Kidney epithelial cell (primary cell): Measurements from ENCODE around the gene PLS3. TPM values are rescaled to one million over a fixed set of nuclear protein-coding genes. Genes with fewer than 3 reads are reported as not detected.

Experiments used
- DNase-seq: peaks from one replicate; pipeline ENCODE4 v3.0.0-alpha.2; 2010; ENCODE audit warnings: low read depth
- H3K27me3 ChIP-seq: 2 replicates; pipeline ENCODE4 v1.6.0; 2011; ENCODE audit warnings: low read length; ENCODE audit not compliant: control insufficient read depth, insufficient read depth
- H3K36me3 ChIP-seq: 2 replicates; pipeline ENCODE4 v1.5.1; 2011; ENCODE audit warnings: low read length; ENCODE audit not compliant: control insufficient read depth, insufficient read depth
- H3K4me3 ChIP-seq: 2 replicates; pipeline ENCODE4 v1.5.1; 2011; ENCODE audit warnings: low read depth, mild to moderate bottlenecking, control low read depth, low read length
- CTCF ChIP-seq: IDR thresholded peaks from 2 replicates; pipeline ENCODE4 v1.5.1; 2011; ENCODE audit warnings: mild to moderate bottlenecking, moderate library complexity, low read length, control low read depth, inconsistent platforms; ENCODE audit not compliant: insufficient read depth, poor library complexity, severe bottlenecking
- total RNA-seq: library from RNA; depleted of rRNA; stranded (reverse); fragments of >200 nt; gene quantifications from 2 replicates; pipeline ENCODE4 v1.2.3, GENCODE V29; 2015

Gene PLS3
- total RNA-seq, 1 donor from 2014 or later = 79.6 TPM

- DNase-seq = no peak
- no peak for TF ChIP-seq CTCF
Observed at GRCh38 chrX:115561605-115562479, 868 bp downstream of the PLS3 start.

GRCh38 chrX:115562480-115562847 lies 1.5 kb downstream of the PLS3 start:
- no peak for TF ChIP-seq CTCF
- Histone ChIP-seq H3K27me3 (peaks cover 17% of the 10 kb centered on the region), H3K36me3 (no peaks in the 10 kb centered on the region), H3K4me3 (peak overlapping the region; percentile 74)
- no peak for DNase-seq

More at GRCh38 chrX:115561605-115562479, 868 bp downstream of the PLS3 start:
- no peaks in the 10 kb centered on the region for H3K36me3 ChIP-seq
- peaks cover 17% of the 10 kb centered on the region for H3K27me3 ChIP-seq
- H3K4me3 ChIP-seq = peak overlapping the region; percentile 74

- Histone ChIP-seq H3K27me3 (peaks cover 17% of the 10 kb centered on the region), H3K4me3 (no peak overlapping the region), H3K36me3 (no peaks in the 10 kb centered on the region)
- DNase-seq = no peak
- no peak for TF ChIP-seq CTCF
Observed at GRCh38 chrX:115563633-115564162, 2.7 kb downstream of the PLS3 start.

GRCh38 chrX:115564243-115564642 lies 3.3 kb downstream of the PLS3 start:
- no peak for TF ChIP-seq CTCF
- DNase-seq = no peak

GRCh38 chrX:115565888-115566287 lies 4.9 kb downstream of the PLS3 start:
- peaks cover 16% of the 10 kb centered on the region for H3K27me3 ChIP-seq
- TF ChIP-seq CTCF = no peak
- H3K36me3 ChIP-seq = no peaks in the 10 kb centered on the region
- no peak overlapping the region for H3K4me3 ChIP-seq
- no peak for DNase-seq

More at GRCh38 chrX:115564243-115564642, 3.3 kb downstream of the PLS3 start:
- Histone ChIP-seq H3K36me3 (no peaks in the 10 kb centered on the region), H3K27me3 (peaks cover 17% of the 10 kb centered on the region), H3K4me3 (no peak overlapping the region)

GRCh38 chrX:115571712-115572111 lies 10.7 kb downstream of the PLS3 start:
- TF ChIP-seq CTCF = no peak
- Histone ChIP-seq H3K36me3 (no peaks in the 10 kb centered on the region), H3K4me3 (no peak overlapping the region), H3K27me3 (no peaks in the 10 kb centered on the region)
- DNase-seq = no peak
